ENCODE results near the gene ACO2.

- TF ChIP-seq POLR2AphosphoS5 (IDR thresholded peaks at IDR 0.05; ENCODE audit: low read depth, low read length) (no peak), SIN3A (IDR thresholded peaks at IDR 0.05; ENCODE audit: borderline replicate concordance, insufficient read depth, low read length) (no peak), REST (IDR thresholded peaks at IDR 0.05; ENCODE audit: insufficient read depth in 1 of 2, low read depth in 2 of 2, low read length in 2 of 2) (no peak), TAF1 (IDR thresholded peaks at IDR 0.05; ENCODE audit: borderline replicate concordance, insufficient read depth, low read length) (no peak), FOXP2 (optimal IDR thresholded peaks at IDR 0.05; ENCODE audit: borderline replicate concordance, extremely low read depth, extremely low read length, insufficient read depth) (no peak)
Observed at GRCh38 chr22:41478473-41478872, 9.6 kb downstream of the ACO2 start.
